HepG2 (cell line): Measurements from ENCODE around the gene CHN2.

ENCODE experiments used
- NFYB ChIP-seq: sonication (generic); formaldehyde crosslinking; IDR thresholded peaks from 2 replicates; pipeline ENCODE4 v1.4.0; 2020; ENCODE audit warnings: missing genetic modification reagents
- TAF1 ChIP-seq: sonication (generic); formaldehyde crosslinking; IDR thresholded peaks from 2 replicates; pipeline ENCODE4 v1.4.0; 2020; ENCODE audit warnings: missing genetic modification reagents
- ZNF446 ChIP-seq: sonication (generic); formaldehyde crosslinking; IDR thresholded peaks from 2 replicates; pipeline ENCODE4 v1.5.0; 2020; ENCODE audit warnings: mild to moderate bottlenecking, missing genetic modification reagents

DNA sequence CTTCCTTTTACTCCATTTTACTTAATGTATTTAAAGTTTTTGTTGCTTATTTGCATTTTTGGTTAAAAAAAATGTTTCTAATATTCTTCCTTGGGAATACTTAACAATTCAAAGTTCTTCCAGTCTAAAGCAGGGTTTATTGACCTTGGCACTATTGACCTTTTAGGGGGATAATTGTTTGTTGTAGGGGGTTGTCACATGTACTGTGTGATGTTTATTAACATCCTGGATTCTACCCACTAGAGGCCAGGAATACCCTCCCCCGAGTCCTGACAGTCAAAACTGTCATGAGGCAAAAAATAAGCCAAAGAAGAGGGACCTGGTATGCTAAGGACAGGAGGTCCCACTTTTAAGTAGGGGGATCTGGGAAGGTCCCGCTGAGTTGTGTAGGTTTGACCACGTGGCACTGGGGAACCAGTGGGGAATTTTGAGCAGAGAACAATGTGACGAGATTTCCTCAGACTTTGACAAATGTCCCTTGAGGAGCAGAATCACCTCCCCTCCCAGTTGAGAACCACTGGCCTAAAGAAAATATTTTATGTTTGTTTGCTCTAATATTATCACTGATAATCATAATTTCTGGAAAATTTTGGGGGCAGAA lies 190.7 kb downstream of the CHN2 start:
- no peak for TF ChIP-seq ZNF446
- no peak for TF ChIP-seq NFYB
- no peak for TF ChIP-seq TAF1 (CRISPR knock-in tag)
